GM12878 (cell line): ENCODE results near the gene NT5C2. TPM values are rescaled to one million over a fixed set of nuclear protein-coding genes. Genes with fewer than 3 reads are reported as not detected.

Experiments
- ATAC-seq: fragments of 200-7000 bp; cut with Tn5 transposase; 3 replicates; pipeline ENCODE4 v1.9.1; 2020; ENCODE audit warnings: mild to moderate bottlenecking, moderate library complexity
- BruUV-seq: library from RNA; stranded (reverse); fragments of 400-500 nt; replicated peaks from 2 replicates; lab custom pipeline; 2021; lab: Mats Ljungman, UMichigan
- CTCF ChIA-PET: fragments of 300-600 bp; sonication (Branson Sonifier 250); formaldehyde crosslinking; extraction: SDS; loops from one replicate; lab custom pipeline; 2021; ENCODE audit warnings: inconsistent platforms; lab: Yijun Ruan, JAX
- POLR2A ChIA-PET: fragments of 350-600 bp; formaldehyde crosslinking; extraction: SDS; loops from one replicate; lab custom pipeline; 2021; ENCODE audit warnings: inconsistent platforms; lab: Charles Lee
- RAD21 ChIA-PET: fragments of 300-600 bp; sonication (Branson Sonifier 250); formaldehyde crosslinking; loops from one replicate; lab custom pipeline; 2023; ENCODE audit warnings: antibody characterized with exemption; ENCODE audit not compliant: unreplicated experiment; lab: Charles Lee
- SMC1A ChIA-PET: fragments of 300-600 bp; sonication (Branson Sonifier 250); formaldehyde crosslinking; loops from one replicate; lab custom pipeline; 2023; ENCODE audit not compliant: unreplicated experiment, uncharacterized antibody; lab: Charles Lee
- DNase-seq: peaks from one replicate; pipeline ENCODE4 v3.0.0-alpha.2; 2011; ENCODE audit warnings: low read depth, low spot score
- FAIRE-seq: peaks from 3 replicates; lab custom pipeline; 2011; peaks lifted over from hg19 to GRCh38; lab: Jason Lieb, UNC
- H2AFZ ChIP-seq: 2 replicates; pipeline ENCODE4 v1.6.0; 2011; ENCODE audit warnings: low read depth, low read length, control low read depth; ENCODE audit not compliant: control insufficient read depth
- H3K27ac ChIP-seq: 2 replicates; pipeline ENCODE4 v1.5.1; 2011; ENCODE audit warnings: control low read depth; ENCODE audit not compliant: control insufficient read depth, insufficient read depth
- H3K27me3 ChIP-seq, 2 experiments: replicated peaks in 1 of 2; 2 replicates each; pipeline versions ENCODE4 v1.6.0 to v1.6.1; 2011; ENCODE audit warnings: low read length in 1 of 2; ENCODE audit not compliant: control insufficient read depth in 2 of 2, insufficient read depth in 2 of 2
- H3K36me3 ChIP-seq, 2 experiments: 2 replicates each; pipeline ENCODE4 v1.5.1; 2011; ENCODE audit warnings: low read length in 1 of 2; ENCODE audit not compliant: control insufficient read depth in 2 of 2, insufficient read depth in 2 of 2
- H3K4me1 ChIP-seq: 2 replicates; pipeline ENCODE4 v1.6.1; 2011; ENCODE audit warnings: mild to moderate bottlenecking, low read length, moderate library complexity, mixed read lengths; ENCODE audit not compliant: control insufficient read depth, insufficient read depth
- H3K4me2 ChIP-seq: 2 replicates; pipeline ENCODE4 v1.6.0; 2011; ENCODE audit warnings: control low read depth; ENCODE audit not compliant: control insufficient read depth, insufficient read depth
- H3K4me3 ChIP-seq: fragments of 200-600 bp; sonication (generic); 2 replicates; pipeline ENCODE4 v1.5.1; 2016
- H3K79me2 ChIP-seq: 2 replicates; pipeline ENCODE4 v1.6.0; 2011; ENCODE audit warnings: low read length; ENCODE audit not compliant: control insufficient read depth, insufficient read depth
- H3K9ac ChIP-seq: 2 replicates; pipeline ENCODE4 v1.8.0; 2011; ENCODE audit warnings: low read length, control low read depth, mixed read lengths; ENCODE audit not compliant: control insufficient read depth, insufficient read depth
- H3K9me3 ChIP-seq: replicated peaks from 3 replicates; pipeline ENCODE4 v1.5.1; 2011; ENCODE audit warnings: mild to moderate bottlenecking, low read length; ENCODE audit not compliant: control insufficient read depth, insufficient read depth
- H4K20me1 ChIP-seq: 2 replicates; pipeline ENCODE4 v1.6.0; 2011; ENCODE audit not compliant: control insufficient read depth, insufficient read depth
- BCL11A ChIP-seq: IDR thresholded peaks from 2 replicates; pipeline ENCODE4 v1.6.1; 2011; ENCODE audit warnings: low read depth, low read length
- RCOR1 ChIP-seq: conservative IDR thresholded peaks from 2 replicates; pipeline ENCODE4 v1.6.1; 2012; ENCODE audit warnings: low read depth, low read length, improper control_type of control experiment
- SMC3 ChIP-seq: IDR thresholded peaks from 2 replicates; pipeline ENCODE4 v1.6.1; 2011; ENCODE audit warnings: low read length, improper control_type of control experiment, borderline replicate concordance
- SREBF1 ChIP-seq: IDR thresholded peaks from 2 replicates; pipeline ENCODE4 v1.6.1; 2012; ENCODE audit warnings: mild to moderate bottlenecking, low read length
- TAF1 ChIP-seq: IDR thresholded peaks from 2 replicates; pipeline ENCODE4 v1.6.1; 2011; ENCODE audit warnings: mild to moderate bottlenecking, low read depth, low read length, borderline replicate concordance
- ZNF217 ChIP-seq: fragments of 450-650 bp; IDR thresholded peaks from 2 replicates; pipeline ENCODE4 v1.6.1; 2017; ENCODE audit warnings: antibody characterized with exemption, mild to moderate bottlenecking
- WGBS: methylation state at CpG from one replicate; pipeline ENCODE4 v1.1.6; 2016; ENCODE audit warnings: low lambda C conversion rate; ENCODE audit not compliant: insufficient replicate concordance, insufficient coverage; ENCODE audit errors: missing lambda C conversion rate; 5-methylcytosine and 5-hydroxymethylcytosine counted together
- in situ Hi-C: fragments of 300-500 bp; cut with MboI; formaldehyde crosslinking; loops from 9 replicates; pipeline ENCODE4 v1.14.3; 2018; ENCODE audit warnings: mixed read lengths
- intact Hi-C: fragments of 100-400 bp; cut with micrococcal nuclease; formaldehyde crosslinking; loops from one replicate; pipeline ENCODE4 v1.14.2; 2022; ENCODE audit not compliant: unreplicated experiment
- polyA plus RNA-seq, 11 experiments: library from polyadenylated mRNA; depleted of rRNA in 4 of 11; unstranded in 6 of 11; stranded (reverse) in 5 of 11; fragments of >200 nt; fragmentation: Nextera tagmentation in 4 of 11; fragmentation: Illumina TruSeq in 1 of 11; extraction: Ambion mirVana in 4 of 11; extraction: Trizol in 1 of 11; gene quantifications; 1 replicate in 1 of 11; 2 replicates in 10 of 11; pipeline versions ENCODE4 v1.2.1 to v1.2.3, GENCODE V29; 2011 to 2016; ENCODE audit warnings: inconsistent platforms in 2 of 11, missing spikeins in 2 of 11, low read depth in 1 of 11
- total RNA-seq, 4 experiments: library from RNA; depleted of rRNA in 3 of 4; stranded (reverse); fragments of >200 nt in 3 of 4; fragmentation: Illumina TruSeq in 1 of 4; extraction: Trizol in 1 of 4; gene quantifications; 2 replicates each; pipeline versions ENCODE4 v1.2.1 to v1.2.3, GENCODE V29; 2013 to 2021
- TF ChIP-seq, protein P1 (sequence below): fragments of 450-650 bp; IDR thresholded peaks from 2 replicates; pipeline ENCODE4 v1.6.1; 2016; ENCODE audit warnings: mild to moderate bottlenecking
- TF ChIP-seq, protein P2 (sequence below): fragments of 450-650 bp; IDR thresholded peaks from 2 replicates; pipeline ENCODE4 v1.6.1; 2016; ENCODE audit warnings: mild to moderate bottlenecking, moderate library complexity, borderline replicate concordance
- TF ChIP-seq, protein P3 (sequence below): fragments of 450-650 bp; formaldehyde crosslinking; IDR thresholded peaks from 2 replicates; pipeline ENCODE4 v1.4.0; 2020; ENCODE audit warnings: mild to moderate bottlenecking, moderate library complexity
- TF ChIP-seq, protein P4 (sequence below): IDR thresholded peaks from 2 replicates; pipeline ENCODE4 v1.6.1; 2011; ENCODE audit warnings: borderline replicate concordance, low read depth, mild to moderate bottlenecking, moderate library complexity, low read length; ENCODE audit not compliant: insufficient read depth, poor library complexity, severe bottlenecking

The NT5C2 gene
- total and polyA plus RNA-seq, 10 of the 15 experiments (the other 5 are each of a cell fraction or from before 2014, with no cell fraction given), result 15.8 to 70.1 (median 56.0) TPM

DNA sequence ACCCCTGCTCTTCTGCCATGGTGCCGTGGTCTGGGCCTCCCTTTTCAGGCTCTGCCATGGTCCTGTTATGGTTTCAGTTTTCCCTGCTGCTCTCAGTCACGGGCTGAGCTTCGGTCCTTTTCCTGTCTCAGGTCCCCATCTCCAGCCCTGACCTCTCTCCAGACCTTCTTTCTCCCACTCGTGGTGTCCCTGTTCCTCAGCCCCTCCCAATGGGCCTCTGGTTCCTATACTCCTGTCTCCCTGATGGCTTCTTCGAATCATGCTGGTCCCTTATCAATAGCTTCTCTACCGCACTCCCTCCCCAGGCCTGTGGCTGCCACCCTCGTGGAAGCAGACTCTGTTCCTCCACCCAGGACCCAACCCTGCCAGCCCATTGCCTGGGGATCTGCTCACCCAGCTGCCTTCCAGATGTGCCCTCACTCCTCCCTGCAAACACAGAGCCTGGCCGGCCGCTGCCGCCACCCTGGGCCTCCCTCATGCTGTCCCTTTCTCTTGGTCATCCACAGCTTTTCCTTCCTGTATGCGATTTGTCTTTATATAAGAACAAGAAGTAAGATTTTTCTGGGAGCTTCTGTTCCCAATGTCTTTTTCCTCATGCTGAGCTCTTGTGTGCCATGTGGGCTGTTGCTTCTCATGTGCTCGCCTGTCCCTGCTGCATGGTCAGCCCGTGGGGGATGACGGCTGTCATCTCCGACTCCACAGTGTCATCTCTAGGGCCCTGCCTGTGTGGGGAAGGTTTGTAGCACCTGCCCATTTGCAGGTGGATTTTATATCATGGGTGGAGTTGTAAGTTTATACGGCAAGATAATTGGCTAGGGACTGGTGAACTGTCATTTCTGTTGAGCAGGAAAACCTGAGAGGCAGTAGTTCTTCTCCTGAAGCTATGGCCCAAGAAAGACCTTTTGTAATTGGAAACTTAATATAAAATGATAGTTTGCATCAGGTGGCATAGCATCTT is 126.7 kb downstream of the NT5C2 start:
- Histone ChIP-seq H3K36me3 (no peaks in the 10 kb centered on the region; a peak in 1 of 4 replicates), H4K20me1 (no peaks in the 10 kb centered on the region), H3K27ac (no peak overlapping the region), H2AFZ (no peak overlapping the region), H3K4me3 (no peak overlapping the region), H3K27me3 (no peaks in the 10 kb centered on the region), H3K9ac (no peak overlapping the region), H3K79me2 (no peaks in the 10 kb centered on the region), H3K4me2 (no peak overlapping the region), H3K9me3 (no peaks in the 10 kb centered on the region), H3K4me1 (peaks cover 37% of the 10 kb centered on the region)
- ChIA-PET POLR2A (interaction anchor here (1.0 to 2.2 kb wide), 3 partner anchors 12 to 149 kb away, joined by 5 to 7 read pairs (median 5); partner anchors contain the start of gene CNNM2), RAD21 (interaction anchor here (0.9 to 2.1 kb wide), 3 partner anchors 9 to 178 kb away, joined by 3 to 9 read pairs (median 5); partner anchors contain the start of gene CNNM2), SMC1A (interaction anchor here (0.6 to 8.1 kb wide), 8 partner anchors 12 to 147 kb away, joined by 3 to 164 read pairs (median 3); partner anchors contain the start of gene CNNM2), CTCF (interaction anchor here (0.6 to 12.0 kb wide), 11 partner anchors 9 to 928 kb away, joined by 3 to 174 read pairs (median 7); partner anchors contain the start of genes CALHM3 and CNNM2)
- in situ Hi-C loops (loop anchor here (5.0 kb wide), 2 partner anchors 149 to 234 kb away; partner anchors contain the start of gene CNNM2), intact Hi-C loops (loop anchor here (10.0 kb wide), 1 partner anchor 342 kb away; no protein-coding TSS in a partner anchor)
- DNase-seq (no peak), ATAC-seq (no peak), FAIRE-seq (no peak)
- no TSS peak for BruUV-seq
- WGBS, result 91% methylated on average over 16 of the region's 16 CpGs
- TF ChIP-seq SMC3 (no peak), RCOR1 (no peak), SREBF1 (no peak), TAF1 (no peak), ZNF217 (no peak), BCL11A (no peak)
- TF ChIP-seq, protein P1, sequence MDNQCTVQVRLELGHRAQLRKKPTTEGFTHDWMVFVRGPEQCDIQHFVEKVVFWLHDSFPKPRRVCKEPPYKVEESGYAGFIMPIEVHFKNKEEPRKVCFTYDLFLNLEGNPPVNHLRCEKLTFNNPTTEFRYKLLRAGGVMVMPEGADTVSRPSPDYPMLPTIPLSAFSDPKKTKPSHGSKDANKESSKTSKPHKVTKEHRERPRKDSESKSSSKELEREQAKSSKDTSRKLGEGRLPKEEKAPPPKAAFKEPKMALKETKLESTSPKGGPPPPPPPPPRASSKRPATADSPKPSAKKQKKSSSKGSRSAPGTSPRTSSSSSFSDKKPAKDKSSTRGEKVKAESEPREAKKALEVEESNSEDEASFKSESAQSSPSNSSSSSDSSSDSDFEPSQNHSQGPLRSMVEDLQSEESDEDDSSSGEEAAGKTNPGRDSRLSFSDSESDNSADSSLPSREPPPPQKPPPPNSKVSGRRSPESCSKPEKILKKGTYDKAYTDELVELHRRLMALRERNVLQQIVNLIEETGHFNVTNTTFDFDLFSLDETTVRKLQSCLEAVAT, result no peak
- TF ChIP-seq, protein P2, sequence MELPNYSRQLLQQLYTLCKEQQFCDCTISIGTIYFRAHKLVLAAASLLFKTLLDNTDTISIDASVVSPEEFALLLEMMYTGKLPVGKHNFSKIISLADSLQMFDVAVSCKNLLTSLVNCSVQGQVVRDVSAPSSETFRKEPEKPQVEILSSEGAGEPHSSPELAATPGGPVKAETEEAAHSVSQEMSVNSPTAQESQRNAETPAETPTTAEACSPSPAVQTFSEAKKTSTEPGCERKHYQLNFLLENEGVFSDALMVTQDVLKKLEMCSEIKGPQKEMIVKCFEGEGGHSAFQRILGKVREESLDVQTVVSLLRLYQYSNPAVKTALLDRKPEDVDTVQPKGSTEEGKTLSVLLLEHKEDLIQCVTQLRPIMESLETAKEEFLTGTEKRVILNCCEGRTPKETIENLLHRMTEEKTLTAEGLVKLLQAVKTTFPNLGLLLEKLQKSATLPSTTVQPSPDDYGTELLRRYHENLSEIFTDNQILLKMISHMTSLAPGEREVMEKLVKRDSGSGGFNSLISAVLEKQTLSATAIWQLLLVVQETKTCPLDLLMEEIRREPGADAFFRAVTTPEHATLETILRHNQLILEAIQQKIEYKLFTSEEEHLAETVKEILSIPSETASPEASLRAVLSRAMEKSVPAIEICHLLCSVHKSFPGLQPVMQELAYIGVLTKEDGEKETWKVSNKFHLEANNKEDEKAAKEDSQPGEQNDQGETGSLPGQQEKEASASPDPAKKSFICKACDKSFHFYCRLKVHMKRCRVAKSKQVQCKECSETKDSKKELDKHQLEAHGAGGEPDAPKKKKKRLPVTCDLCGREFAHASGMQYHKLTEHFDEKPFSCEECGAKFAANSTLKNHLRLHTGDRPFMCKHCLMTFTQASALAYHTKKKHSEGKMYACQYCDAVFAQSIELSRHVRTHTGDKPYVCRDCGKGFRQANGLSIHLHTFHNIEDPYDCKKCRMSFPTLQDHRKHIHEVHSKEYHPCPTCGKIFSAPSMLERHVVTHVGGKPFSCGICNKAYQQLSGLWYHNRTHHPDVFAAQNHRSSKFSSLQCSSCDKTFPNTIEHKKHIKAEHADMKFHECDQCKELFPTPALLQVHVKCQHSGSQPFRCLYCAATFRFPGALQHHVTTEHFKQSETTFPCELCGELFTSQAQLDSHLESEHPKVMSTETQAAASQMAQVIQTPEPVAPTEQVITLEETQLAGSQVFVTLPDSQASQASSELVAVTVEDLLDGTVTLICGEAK, result no peak
- TF ChIP-seq, protein P3, sequence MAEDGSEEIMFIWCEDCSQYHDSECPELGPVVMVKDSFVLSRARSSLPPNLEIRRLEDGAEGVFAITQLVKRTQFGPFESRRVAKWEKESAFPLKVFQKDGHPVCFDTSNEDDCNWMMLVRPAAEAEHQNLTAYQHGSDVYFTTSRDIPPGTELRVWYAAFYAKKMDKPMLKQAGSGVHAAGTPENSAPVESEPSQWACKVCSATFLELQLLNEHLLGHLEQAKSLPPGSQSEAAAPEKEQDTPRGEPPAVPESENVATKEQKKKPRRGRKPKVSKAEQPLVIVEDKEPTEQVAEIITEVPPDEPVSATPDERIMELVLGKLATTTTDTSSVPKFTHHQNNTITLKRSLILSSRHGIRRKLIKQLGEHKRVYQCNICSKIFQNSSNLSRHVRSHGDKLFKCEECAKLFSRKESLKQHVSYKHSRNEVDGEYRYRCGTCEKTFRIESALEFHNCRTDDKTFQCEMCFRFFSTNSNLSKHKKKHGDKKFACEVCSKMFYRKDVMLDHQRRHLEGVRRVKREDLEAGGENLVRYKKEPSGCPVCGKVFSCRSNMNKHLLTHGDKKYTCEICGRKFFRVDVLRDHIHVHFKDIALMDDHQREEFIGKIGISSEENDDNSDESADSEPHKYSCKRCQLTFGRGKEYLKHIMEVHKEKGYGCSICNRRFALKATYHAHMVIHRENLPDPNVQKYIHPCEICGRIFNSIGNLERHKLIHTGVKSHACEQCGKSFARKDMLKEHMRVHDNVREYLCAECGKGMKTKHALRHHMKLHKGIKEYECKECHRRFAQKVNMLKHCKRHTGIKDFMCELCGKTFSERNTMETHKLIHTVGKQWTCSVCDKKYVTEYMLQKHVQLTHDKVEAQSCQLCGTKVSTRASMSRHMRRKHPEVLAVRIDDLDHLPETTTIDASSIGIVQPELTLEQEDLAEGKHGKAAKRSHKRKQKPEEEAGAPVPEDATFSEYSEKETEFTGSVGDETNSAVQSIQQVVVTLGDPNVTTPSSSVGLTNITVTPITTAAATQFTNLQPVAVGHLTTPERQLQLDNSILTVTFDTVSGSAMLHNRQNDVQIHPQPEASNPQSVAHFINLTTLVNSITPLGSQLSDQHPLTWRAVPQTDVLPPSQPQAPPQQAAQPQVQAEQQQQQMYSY, result no peak
- TF ChIP-seq, protein P4, sequence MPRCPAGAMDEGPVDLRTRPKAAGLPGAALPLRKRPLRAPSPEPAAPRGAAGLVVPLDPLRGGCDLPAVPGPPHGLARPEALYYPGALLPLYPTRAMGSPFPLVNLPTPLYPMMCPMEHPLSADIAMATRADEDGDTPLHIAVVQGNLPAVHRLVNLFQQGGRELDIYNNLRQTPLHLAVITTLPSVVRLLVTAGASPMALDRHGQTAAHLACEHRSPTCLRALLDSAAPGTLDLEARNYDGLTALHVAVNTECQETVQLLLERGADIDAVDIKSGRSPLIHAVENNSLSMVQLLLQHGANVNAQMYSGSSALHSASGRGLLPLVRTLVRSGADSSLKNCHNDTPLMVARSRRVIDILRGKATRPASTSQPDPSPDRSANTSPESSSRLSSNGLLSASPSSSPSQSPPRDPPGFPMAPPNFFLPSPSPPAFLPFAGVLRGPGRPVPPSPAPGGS, result no peak
